ENCODE data around the gene TMEM51.

TMEM51 gene

DNA sequence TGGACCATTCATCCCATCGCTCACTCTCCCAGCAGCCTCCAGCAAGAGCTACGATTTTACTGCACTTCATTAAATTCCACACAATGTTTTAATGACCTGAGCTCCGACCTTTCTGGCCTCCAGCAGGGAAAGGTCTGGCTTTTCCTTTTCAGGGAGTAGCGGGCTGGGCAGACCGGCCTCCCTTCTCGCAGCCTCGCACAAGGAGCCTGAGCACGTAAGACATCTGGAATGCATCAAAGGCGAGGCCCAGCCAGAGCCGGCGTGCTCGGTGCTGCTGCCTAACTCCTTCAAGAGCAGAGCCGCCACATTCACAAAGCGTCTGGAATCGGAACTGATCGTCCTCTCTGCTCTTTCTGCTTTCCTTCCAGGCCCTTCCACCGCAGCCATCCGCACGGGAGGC is 61.0 kb downstream of the TMEM51 start:
- no peak overlapping the region for H3K4me3 ChIP-seq (ENCODE audit: low read length)
- TF ChIP-seq, protein P1, sequence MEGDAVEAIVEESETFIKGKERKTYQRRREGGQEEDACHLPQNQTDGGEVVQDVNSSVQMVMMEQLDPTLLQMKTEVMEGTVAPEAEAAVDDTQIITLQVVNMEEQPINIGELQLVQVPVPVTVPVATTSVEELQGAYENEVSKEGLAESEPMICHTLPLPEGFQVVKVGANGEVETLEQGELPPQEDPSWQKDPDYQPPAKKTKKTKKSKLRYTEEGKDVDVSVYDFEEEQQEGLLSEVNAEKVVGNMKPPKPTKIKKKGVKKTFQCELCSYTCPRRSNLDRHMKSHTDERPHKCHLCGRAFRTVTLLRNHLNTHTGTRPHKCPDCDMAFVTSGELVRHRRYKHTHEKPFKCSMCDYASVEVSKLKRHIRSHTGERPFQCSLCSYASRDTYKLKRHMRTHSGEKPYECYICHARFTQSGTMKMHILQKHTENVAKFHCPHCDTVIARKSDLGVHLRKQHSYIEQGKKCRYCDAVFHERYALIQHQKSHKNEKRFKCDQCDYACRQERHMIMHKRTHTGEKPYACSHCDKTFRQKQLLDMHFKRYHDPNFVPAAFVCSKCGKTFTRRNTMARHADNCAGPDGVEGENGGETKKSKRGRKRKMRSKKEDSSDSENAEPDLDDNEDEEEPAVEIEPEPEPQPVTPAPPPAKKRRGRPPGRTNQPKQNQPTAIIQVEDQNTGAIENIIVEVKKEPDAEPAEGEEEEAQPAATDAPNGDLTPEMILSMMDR (IDR thresholded peaks at IDR 0.05; ENCODE audit: insufficient read depth, low read depth, low read length, missing control alignments) = no peak
- DNase-seq (ENCODE audit: low read depth) = no peak

- H3K4me3 ChIP-seq (ENCODE audit: low read length) = no peak overlapping the region
- DNase-seq (ENCODE audit: low read depth) = no peak
- TF ChIP-seq, protein P1 (IDR thresholded peaks at IDR 0.05; ENCODE audit: insufficient read depth, low read depth, low read length, missing control alignments) = no peak
Observed at GRCh38 chr1:15215116-15215515, 61.6 kb downstream of the TMEM51 start.

- H3K4me3 ChIP-seq (ENCODE audit: low read length) = no peak overlapping the region
- no peak for DNase-seq (ENCODE audit: low read depth)
- TF ChIP-seq, protein P1 (IDR thresholded peaks at IDR 0.05; ENCODE audit: insufficient read depth, low read depth, low read length, missing control alignments) = no peak
Observed at GRCh38 chr1:15217654-15218053, 64.1 kb downstream of the TMEM51 start.

- no peak overlapping the region for H3K4me3 ChIP-seq (ENCODE audit: low read length)
- no peak for DNase-seq (ENCODE audit: low read depth)
- TF ChIP-seq, protein P1 (IDR thresholded peaks at IDR 0.05; ENCODE audit: insufficient read depth, low read depth, low read length, missing control alignments) = no peak
Observed at GRCh38 chr1:15218287-15219279, 65.0 kb downstream of the TMEM51 start.

DNA sequence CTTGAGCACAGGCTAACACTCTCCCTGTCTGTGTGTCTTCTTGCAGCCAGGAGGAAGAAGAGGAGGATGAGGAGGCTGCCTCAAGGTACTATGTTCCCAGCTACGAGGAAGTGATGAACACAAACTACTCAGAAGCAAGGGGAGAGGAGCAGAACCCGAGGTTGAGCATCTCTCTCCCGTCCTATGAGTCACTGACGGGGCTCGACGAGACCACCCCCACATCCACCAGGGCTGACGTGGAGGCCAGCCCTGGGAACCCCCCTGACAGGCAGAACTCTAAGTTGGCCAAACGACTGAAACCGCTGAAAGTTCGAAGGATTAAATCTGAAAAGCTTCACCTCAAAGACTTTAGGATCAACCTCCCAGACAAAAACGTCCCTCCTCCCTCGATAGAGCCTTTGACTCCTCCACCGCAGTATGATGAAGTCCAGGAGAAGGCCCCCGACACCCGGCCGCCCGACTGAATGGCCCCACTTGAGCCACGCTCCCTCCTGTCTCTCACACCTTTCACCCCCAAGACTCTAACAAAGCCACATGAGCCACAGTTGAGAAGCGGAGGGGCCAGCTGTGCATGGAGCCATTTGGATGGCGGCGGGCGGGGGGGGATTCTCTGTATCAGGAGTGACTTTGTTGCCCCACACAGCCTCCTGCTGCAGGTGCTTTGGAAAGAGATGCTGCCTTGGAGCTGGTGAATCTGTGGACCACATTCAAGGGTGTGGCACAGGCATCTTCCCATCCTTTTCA is 65.9 kb downstream of the TMEM51 start:
- no peak for DNase-seq (ENCODE audit: low read depth)
- TF ChIP-seq, protein P1 (IDR thresholded peaks at IDR 0.05; ENCODE audit: insufficient read depth, low read depth, low read length, missing control alignments) = no peak
- no peak overlapping the region for H3K4me3 ChIP-seq (ENCODE audit: low read length)

DNA sequence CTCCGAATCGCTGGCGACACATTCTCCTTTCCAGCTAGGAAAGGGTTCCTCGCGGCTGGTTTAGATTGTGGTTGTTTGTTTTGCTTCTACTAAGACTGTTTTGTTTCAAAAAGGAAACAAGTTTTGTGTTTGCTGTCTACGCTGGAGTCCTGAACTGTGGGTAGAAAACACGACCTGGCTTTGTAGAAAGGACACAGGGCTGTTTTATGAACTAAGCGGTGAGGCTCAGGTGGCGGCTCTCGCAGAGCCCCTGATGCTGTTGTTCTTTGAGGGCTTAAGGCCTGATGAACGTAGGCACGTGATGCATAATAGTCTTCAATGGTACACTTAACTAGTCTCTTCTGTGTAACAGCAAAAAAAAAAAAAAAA is 66.5 kb downstream of the TMEM51 start:
- H3K4me3 ChIP-seq (ENCODE audit: low read length) = no peak overlapping the region
- DNase-seq (ENCODE audit: low read depth) = no peak
- TF ChIP-seq, protein P1 (IDR thresholded peaks at IDR 0.05; ENCODE audit: insufficient read depth, low read depth, low read length, missing control alignments) = no peak

Measured in epithelial cell of esophagus (primary cell).